ENCODE results near the gene ARSA. TPM values are rescaled to one million over a fixed set of nuclear protein-coding genes. Genes with fewer than 3 reads are reported as not detected.

Gene ARSA
- total and polyA plus RNA-seq, 11 donors = 16.7 to 40.5 (median 26.1) TPM

DNA sequence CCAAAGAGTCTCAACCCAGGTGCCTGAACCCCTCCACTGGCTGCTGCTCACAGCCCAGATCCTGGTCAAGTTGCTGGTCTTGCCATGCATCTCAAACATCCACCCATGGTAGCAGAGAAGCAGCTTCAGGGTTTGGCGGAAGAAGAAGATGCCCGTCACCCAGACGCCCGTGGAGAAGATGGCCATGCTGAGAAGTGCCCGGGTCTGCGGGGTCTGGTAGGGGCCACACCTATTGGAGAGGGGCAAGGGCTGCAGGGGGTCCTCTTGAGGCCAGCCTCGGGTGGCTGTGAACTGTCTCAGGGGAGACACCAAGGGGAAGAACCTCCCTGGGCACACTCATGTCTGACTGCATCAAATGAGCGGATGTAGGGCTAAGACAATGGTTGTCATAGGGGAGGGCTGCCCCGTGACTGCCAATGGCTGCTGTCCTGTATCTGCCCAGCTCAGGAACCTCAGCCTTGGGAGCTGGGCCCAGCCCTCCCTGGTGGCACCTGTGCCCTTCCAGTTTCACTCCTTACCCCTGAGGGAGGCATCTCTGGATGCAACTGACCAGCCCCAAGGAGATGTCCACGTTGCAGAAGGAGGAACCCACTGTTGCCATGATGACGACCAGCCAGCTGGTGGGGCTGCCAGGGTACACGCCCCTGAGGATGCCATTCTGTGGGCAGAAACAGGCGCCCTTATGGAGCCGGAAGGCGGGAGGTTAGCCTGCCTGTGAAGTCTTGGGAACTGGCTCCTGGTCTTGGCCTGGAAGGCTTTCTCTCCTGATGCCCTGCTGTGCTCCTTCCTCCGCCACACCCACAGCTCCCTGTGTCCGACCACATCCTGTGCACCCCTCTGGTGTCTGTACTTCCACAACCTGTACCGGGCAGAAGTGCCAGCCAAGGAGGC is 50.9 kb downstream of the ARSA start:
- TF ChIP-seq, protein P1, sequence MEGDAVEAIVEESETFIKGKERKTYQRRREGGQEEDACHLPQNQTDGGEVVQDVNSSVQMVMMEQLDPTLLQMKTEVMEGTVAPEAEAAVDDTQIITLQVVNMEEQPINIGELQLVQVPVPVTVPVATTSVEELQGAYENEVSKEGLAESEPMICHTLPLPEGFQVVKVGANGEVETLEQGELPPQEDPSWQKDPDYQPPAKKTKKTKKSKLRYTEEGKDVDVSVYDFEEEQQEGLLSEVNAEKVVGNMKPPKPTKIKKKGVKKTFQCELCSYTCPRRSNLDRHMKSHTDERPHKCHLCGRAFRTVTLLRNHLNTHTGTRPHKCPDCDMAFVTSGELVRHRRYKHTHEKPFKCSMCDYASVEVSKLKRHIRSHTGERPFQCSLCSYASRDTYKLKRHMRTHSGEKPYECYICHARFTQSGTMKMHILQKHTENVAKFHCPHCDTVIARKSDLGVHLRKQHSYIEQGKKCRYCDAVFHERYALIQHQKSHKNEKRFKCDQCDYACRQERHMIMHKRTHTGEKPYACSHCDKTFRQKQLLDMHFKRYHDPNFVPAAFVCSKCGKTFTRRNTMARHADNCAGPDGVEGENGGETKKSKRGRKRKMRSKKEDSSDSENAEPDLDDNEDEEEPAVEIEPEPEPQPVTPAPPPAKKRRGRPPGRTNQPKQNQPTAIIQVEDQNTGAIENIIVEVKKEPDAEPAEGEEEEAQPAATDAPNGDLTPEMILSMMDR (IDR thresholded peaks at IDR 0.05) = no peak
- TF ChIP-seq POLR2A (IDR thresholded peaks at IDR 0.05) = no peak
- intact Hi-C loops (cut with DNase I) = loop anchor here in 2 of 10 donors (5.0 kb wide), 1 partner anchor 40 kb away; no protein-coding TSS in a partner anchor
- ATAC-seq = no peak
- Histone ChIP-seq H3K4me3 (peak overlapping the region in 11 of 12 donors; percentile 44 to 73 (median 57)), H3K27ac (peak overlapping the region; percentile 81 to 100 (median 97)), H3K4me1 (peaks cover 0 to 80% (median 28%) of the 10 kb centered on the region in 12 donors), H3K9me3 (no peaks in the 10 kb centered on the region), H3K36me3 (peaks cover 0 to 62% (median 42%) of the 10 kb centered on the region in 9 donors), H3K27me3 (no peaks in the 10 kb centered on the region)
- 62 to 83% (median 71%) methylated on average over 13 to 18 of the region's 18 CpGs for WGBS, 4 donors
- DNase-seq = no peak

DNA sequence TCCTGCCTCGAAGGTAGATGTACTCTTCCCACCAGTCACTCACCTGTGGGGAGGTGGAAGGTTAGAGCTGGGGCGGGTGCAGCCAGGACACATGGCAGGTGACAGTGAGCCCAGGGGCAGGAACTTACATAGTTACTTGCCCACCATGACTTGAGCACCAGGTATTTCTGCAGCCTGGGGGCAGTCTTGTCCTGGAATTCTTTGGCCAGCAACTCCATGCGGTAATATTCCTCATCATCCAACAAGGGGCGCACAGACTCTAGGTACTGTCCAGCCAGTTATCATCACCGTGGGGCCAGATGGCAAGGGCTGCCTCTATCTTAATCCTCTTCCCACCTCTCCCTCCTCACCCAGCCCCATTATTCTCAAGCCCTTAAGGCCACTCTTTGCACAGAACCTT is 51.9 kb downstream of the ARSA start:
- intact Hi-C loops (cut with DNase I) = loop anchor here in 2 of 10 donors (5.0 kb wide), 1 partner anchor 41 kb away; no protein-coding TSS in a partner anchor
- no peaks in the 10 kb centered on the region for H3K27me3 ChIP-seq
- ATAC-seq (peak in 2 of 4 donors; percentile 3 to 44), DNase-seq (no peak)
- H3K36me3 ChIP-seq = peaks cover 0 to 69% (median 49%) of the 10 kb centered on the region in 9 donors
- H3K9me3 ChIP-seq = no peaks in the 10 kb centered on the region
- 32 to 39% (median 36%) methylated on average over 5 of the region's 5 CpGs for WGBS, 4 donors
- TF ChIP-seq, protein P1 (IDR thresholded peaks at IDR 0.05) = peak in 10 of 12 donors; percentile 14 to 55 (median 36)
- no peak for TF ChIP-seq POLR2A (IDR thresholded peaks at IDR 0.05)
- H3K27ac ChIP-seq = peak overlapping the region in 5 of 12 donors; percentile 31 to 99 (median 95)
- peak overlapping the region in 3 of 12 donors; percentile 58 to 73 (median 67) for H3K4me3 ChIP-seq
- H3K4me1 ChIP-seq = peaks cover 0 to 78% (median 19%) of the 10 kb centered on the region in 12 donors

DNA sequence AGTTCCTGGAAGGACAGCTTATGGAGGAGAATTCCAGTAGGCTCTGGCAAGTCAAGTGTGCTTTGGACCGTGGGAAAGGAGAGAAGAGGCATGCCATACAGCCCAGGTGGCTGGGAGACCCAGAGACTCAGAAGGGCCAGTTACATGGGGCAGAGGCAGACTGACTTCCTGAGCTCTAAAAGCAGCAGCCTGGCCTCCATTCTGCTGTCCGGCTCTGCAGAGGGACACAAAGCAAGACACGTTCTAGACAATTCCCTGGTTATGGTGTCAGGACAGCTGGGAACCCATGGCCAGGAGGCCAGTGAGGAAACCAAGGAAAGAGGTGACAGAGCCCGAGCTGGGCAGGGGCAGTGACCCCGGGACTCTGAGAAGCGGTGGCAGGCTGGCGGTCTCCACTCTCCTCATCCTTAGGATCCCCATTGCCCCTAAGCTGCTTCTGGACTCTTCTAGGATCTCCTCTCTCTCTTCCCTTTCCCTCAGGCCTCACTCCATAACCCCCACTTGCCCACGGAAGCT is 52.5 kb downstream of the ARSA start:
- peak overlapping the region in 3 of 12 donors; percentile 34 to 98 (median 95) for H3K27ac ChIP-seq
- no peak overlapping the region for H3K4me3 ChIP-seq
- intact Hi-C loops (cut with DNase I) = loop anchor here in 2 of 10 donors (5.0 kb wide), 1 partner anchor 42 kb away; no protein-coding TSS in a partner anchor
- no peaks in the 10 kb centered on the region for H3K27me3 ChIP-seq
- H3K36me3 ChIP-seq = peaks cover 0 to 69% (median 52%) of the 10 kb centered on the region in 9 donors
- no peak for TF ChIP-seq POLR2A (IDR thresholded peaks at IDR 0.05)
- TF ChIP-seq, protein P1 (IDR thresholded peaks at IDR 0.05) = no peak
- H3K4me1 ChIP-seq = peaks cover 0 to 78% (median 16%) of the 10 kb centered on the region in 12 donors
- no peaks in the 10 kb centered on the region for H3K9me3 ChIP-seq
- DNase-seq (no peak), ATAC-seq (no peak)
- WGBS, 4 donors = 66 to 76% (median 74%) methylated on average over 8 of the region's 8 CpGs

Other genes starting within 250 kb of the ARSA start
- 10 to 100 TPM; 44.9 to 91.8 (median 63.2) TPM for gene SBF1, start 153.1 kb downstream of the ARSA start, total RNA-seq
- gene SBF1, start 153.1 kb downstream of the ARSA start, polyA plus RNA-seq = 10 to 100 TPM; 38.2 to 63.8 TPM
- gene ADM2, start 146.6 kb downstream of the ARSA start, total RNA-seq = under 1 TPM in 3 of 9 donors, not detected in 6; 0.04 to 0.67 (median 0.19) TPM
- gene ADM2, start 146.6 kb downstream of the ARSA start, polyA plus RNA-seq = under 1 TPM in 1 of 2 donors, not detected in 1; 0.22 TPM
- gene MIOX, start 141.3 kb downstream of the ARSA start, total RNA-seq = not detected
- gene MIOX, start 141.3 kb downstream of the ARSA start, polyA plus RNA-seq = not detected
- 10 to 100 TPM; 20.9 to 46.5 (median 32.1) TPM for gene LMF2, start 120.5 kb downstream of the ARSA start, total RNA-seq
- 10 to 100 TPM; 22.6 to 34.8 TPM for gene LMF2, start 120.5 kb downstream of the ARSA start, polyA plus RNA-seq
- gene NCAPH2, start 119.9 kb downstream of the ARSA start, total RNA-seq = 10 to 100 TPM; 24.7 to 34.5 (median 27.9) TPM
- 10 to 100 TPM; 33.9 to 43.3 TPM for gene NCAPH2, start 119.9 kb downstream of the ARSA start, polyA plus RNA-seq
- 1 to 10 TPM in 2 of 9 donors, under 1 TPM in 2, not detected in 5; 0.67 to 2.6 (median 0.94) TPM for gene SCO2, start 102.6 kb downstream of the ARSA start, total RNA-seq
- gene SCO2, start 102.6 kb downstream of the ARSA start, polyA plus RNA-seq = 1 to 10 TPM in 1 of 2 donors, not detected in 1; 2.0 TPM
- gene TYMP, start 98.1 kb downstream of the ARSA start, total RNA-seq = 100 to 1,000 TPM in 1 of 9 donors, 10 to 100 TPM in 6, 1 to 10 TPM in 2; 8.3 to 198 (median 21.7) TPM
- 10 to 100 TPM; 11.8 to 45.1 TPM for gene TYMP, start 98.1 kb downstream of the ARSA start, polyA plus RNA-seq
- gene KLHDC7B, start 82.3 kb downstream of the ARSA start, total RNA-seq = 1 to 10 TPM in 1 of 9 donors, under 1 TPM in 3, not detected in 5; 0.08 to 1.3 (median 0.14) TPM
- under 1 TPM in 1 of 2 donors, not detected in 1; 0.08 TPM for gene KLHDC7B, start 82.3 kb downstream of the ARSA start, polyA plus RNA-seq
- not detected for gene SYCE3, start 65.2 kb downstream of the ARSA start, total RNA-seq
- not detected for gene SYCE3, start 65.2 kb downstream of the ARSA start, polyA plus RNA-seq
- gene CPT1B, start 49.7 kb downstream of the ARSA start, total RNA-seq = 100 to 1,000 TPM; 115 to 467 (median 306) TPM
- 100 to 1,000 TPM in 1 of 2 donors, 10 to 100 TPM in 1; 51.4 to 267 TPM for gene CPT1B, start 49.7 kb downstream of the ARSA start, polyA plus RNA-seq
- 10 to 100 TPM; 23.3 to 54.6 (median 35.6) TPM for gene CHKB, start 45.3 kb downstream of the ARSA start, total RNA-seq
- 10 to 100 TPM; 16.7 to 77.1 TPM for gene CHKB, start 45.3 kb downstream of the ARSA start, polyA plus RNA-seq
- gene MAPK8IP2, start 27.4 kb downstream of the ARSA start, total RNA-seq = under 1 TPM; 0.09 to 0.79 (median 0.25) TPM
- gene MAPK8IP2, start 27.4 kb downstream of the ARSA start, polyA plus RNA-seq = under 1 TPM; 0.23 to 0.35 TPM
- gene SHANK3, start 44.7 kb upstream of the ARSA start, total RNA-seq = 10 to 100 TPM; 11.3 to 36.0 (median 21.9) TPM
- gene SHANK3, start 44.7 kb upstream of the ARSA start, polyA plus RNA-seq = 10 to 100 TPM; 14.9 to 23.2 TPM
- gene ACR, start 110.1 kb upstream of the ARSA start, total RNA-seq = 1 to 10 TPM in 2 of 9 donors, under 1 TPM in 5, not detected in 2; 0.35 to 1.2 (median 0.50) TPM
- gene ACR, start 110.1 kb upstream of the ARSA start, polyA plus RNA-seq = under 1 TPM; 0.12 to 0.53 TPM
- 10 to 100 TPM in 1 of 9 donors, 1 to 10 TPM in 8; 3.8 to 12.7 (median 6.4) TPM for gene RABL2B, start 155.5 kb upstream of the ARSA start, total RNA-seq
- gene RABL2B, start 155.5 kb upstream of the ARSA start, polyA plus RNA-seq = 1 to 10 TPM; 6.7 to 9.1 TPM

Data from heart left ventricle (tissue), 16 donors.